WERI-Rb-1 (cell line): ENCODE results near the gene RACK1.

Experiments
- DNase-seq: peaks from one replicate; pipeline ENCODE4 v3.0.0-alpha.2; 2020
- H3K27ac ChIP-seq: fragments of 250-450 bp; sonication (Bioruptor Pico); 2 replicates; pipeline ENCODE4 v1.5.1; 2020; ENCODE audit warnings: mild to moderate bottlenecking, moderate library complexity
- H3K27me3 ChIP-seq: fragments of 250-450 bp; sonication (Bioruptor Pico); 2 replicates; pipeline ENCODE4 v1.5.1; 2021; ENCODE audit warnings: mild to moderate bottlenecking, low read depth, moderate library complexity; ENCODE audit not compliant: insufficient read depth, severe bottlenecking
- H3K36me3 ChIP-seq: fragments of 250-450 bp; sonication (Bioruptor Pico); 2 replicates; pipeline ENCODE4 v1.5.1; 2020; ENCODE audit warnings: mild to moderate bottlenecking, moderate library complexity
- H3K4me3 ChIP-seq: 2 replicates; pipeline ENCODE4 v1.5.1; 2011; ENCODE audit warnings: low read depth, mild to moderate bottlenecking, control low read depth, low read length
- H3K9me3 ChIP-seq: fragments of 250-450 bp; sonication (Bioruptor Pico); 2 replicates; pipeline ENCODE4 v1.5.1; 2021; ENCODE audit warnings: mild to moderate bottlenecking, moderate library complexity; ENCODE audit not compliant: severe bottlenecking
- CTCF ChIP-seq: IDR thresholded peaks from 2 replicates; pipeline ENCODE4 v1.5.1; 2011; ENCODE audit warnings: low read depth, mild to moderate bottlenecking, control low read depth, inconsistent platforms, low read length

Gene RACK1

GRCh38 chr5:181265092-181265671, 21.5 kb upstream of the RACK1 start:
- H3K27ac ChIP-seq: no peak overlapping the region
- H3K36me3 ChIP-seq: no peaks in the 10 kb centered on the region; the same call in 1 of the 2 replicates
- no peak for DNase-seq
- H3K27me3 ChIP-seq: no peaks in the 10 kb centered on the region
- H3K4me3 ChIP-seq: no peak overlapping the region
- H3K9me3 ChIP-seq: no peaks in the 10 kb centered on the region
- TF ChIP-seq CTCF: no peak

GRCh38 chr5:181263633-181264032, 19.9 kb upstream of the RACK1 start:
- TF ChIP-seq CTCF: no peak
- DNase-seq: no peak
- Histone ChIP-seq H3K9me3 (no peaks in the 10 kb centered on the region), H3K27ac (no peak overlapping the region), H3K4me3 (no peak overlapping the region), H3K36me3 (no peaks in the 10 kb centered on the region; the same call in 1 of the 2 replicates), H3K27me3 (no peaks in the 10 kb centered on the region)

GRCh38 chr5:181261320-181262049, 17.8 kb upstream of the RACK1 start:
- peak; percentile 64 for DNase-seq
- TF ChIP-seq CTCF: no peak
- Histone ChIP-seq H3K9me3 (no peaks in the 10 kb centered on the region), H3K36me3 (no peaks in the 10 kb centered on the region; the same call in 1 of the 2 replicates), H3K27me3 (no peaks in the 10 kb centered on the region), H3K4me3 (peak overlapping the region; percentile 80), H3K27ac (peak overlapping the region; percentile 95)

GRCh38 chr5:181260720-181261319, 17.1 kb upstream of the RACK1 start, which contains the start of gene TRIM52:
TRIM52 (minus strand) TSS chr5:181261143; CDS start chr5:181260813, 330 bp downstream.
- H3K36me3 ChIP-seq: peaks cover under 1% of the 10 kb centered on the region; the same call in 1 of the 2 replicates
- H3K27me3 ChIP-seq: no peaks in the 10 kb centered on the region
- TF ChIP-seq CTCF: no peak
- H3K4me3 ChIP-seq: peak within 1 kb of the TSS; percentile 80
- peak within 1 kb of the TSS; percentile 95 for H3K27ac ChIP-seq
- DNase-seq: peak; percentile 84
- H3K9me3 ChIP-seq: no peaks in the 10 kb centered on the region

GRCh38 chr5:181259974-181260719, 16.4 kb upstream of the RACK1 start:
- H3K36me3 ChIP-seq: peaks cover 3% of the 10 kb centered on the region; the same call in 1 of the 2 replicates
- no peak overlapping the region; the same call in 1 of the 2 replicates for H3K27ac ChIP-seq
- no peaks in the 10 kb centered on the region for H3K27me3 ChIP-seq
- TF ChIP-seq CTCF: no peak
- peak overlapping the region; percentile 80 for H3K4me3 ChIP-seq
- H3K9me3 ChIP-seq: no peaks in the 10 kb centered on the region
- DNase-seq: no peak
